Fibroblast of the aortic adventitia (primary cell): ENCODE results near the gene PSEN1. TPM values are rescaled to one million over a fixed set of nuclear protein-coding genes. Genes with fewer than 3 reads are reported as not detected.
A peak's percentile ranks its signal among the peaks of the same experiment; 100 is the strongest.

Experiments used
- DNase-seq: peaks from one replicate; pipeline ENCODE4 v3.0.0-alpha.2; 2010; ENCODE audit warnings: low read depth
- H3K4me3 ChIP-seq: 2 replicates; pipeline ENCODE4 v1.5.1; 2011; ENCODE audit warnings: low read depth, mild to moderate bottlenecking, control low read depth, low read length, moderate library complexity
- CTCF ChIP-seq: IDR thresholded peaks from 2 replicates; pipeline ENCODE4 v1.5.1; 2011; ENCODE audit warnings: mild to moderate bottlenecking, low read length, control low read depth, inconsistent platforms; ENCODE audit not compliant: insufficient read depth
- small RNA-seq: library from RNA; depleted of rRNA; stranded (forward); fragments of <200 nt; gene quantifications from one replicate; pipeline ENCODE3, GENCODE V24; 2012
- total RNA-seq: library from RNA; depleted of rRNA; stranded (reverse); fragments of >200 nt; gene quantifications from 2 replicates; pipeline ENCODE4 v1.2.3, GENCODE V29; 2012; ENCODE audit warnings: low replicate concordance

Gene PSEN1
- total RNA-seq, 1 donor = 55.0 TPM

DNA sequence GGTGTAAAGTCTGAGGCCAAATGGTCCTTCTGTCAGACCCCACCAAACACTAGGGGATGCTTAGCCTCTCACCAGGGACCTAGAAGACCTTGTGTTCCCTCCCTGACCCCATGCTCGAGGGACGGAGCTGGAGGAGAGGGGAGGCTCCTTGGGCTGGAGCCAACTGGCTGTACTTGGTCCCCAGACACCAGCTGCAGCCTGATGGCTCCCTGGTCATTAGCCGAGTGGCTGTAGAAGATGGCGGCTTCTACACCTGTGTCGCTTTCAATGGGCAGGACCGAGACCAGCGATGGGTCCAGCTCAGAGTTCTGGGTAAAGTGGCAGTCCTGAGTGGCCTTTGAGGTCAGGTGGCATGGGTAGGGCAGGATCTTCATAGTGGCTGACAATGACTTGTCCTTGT is 130.0 kb downstream of the PSEN1 start:
- H3K4me3 ChIP-seq = no peak overlapping the region
- DNase-seq = no peak
- no peak for TF ChIP-seq CTCF

- DNase-seq = no peak
- TF ChIP-seq CTCF = no peak
Observed at GRCh38 chr14:73267474-73267873, 131.2 kb downstream of the PSEN1 start.

DNA sequence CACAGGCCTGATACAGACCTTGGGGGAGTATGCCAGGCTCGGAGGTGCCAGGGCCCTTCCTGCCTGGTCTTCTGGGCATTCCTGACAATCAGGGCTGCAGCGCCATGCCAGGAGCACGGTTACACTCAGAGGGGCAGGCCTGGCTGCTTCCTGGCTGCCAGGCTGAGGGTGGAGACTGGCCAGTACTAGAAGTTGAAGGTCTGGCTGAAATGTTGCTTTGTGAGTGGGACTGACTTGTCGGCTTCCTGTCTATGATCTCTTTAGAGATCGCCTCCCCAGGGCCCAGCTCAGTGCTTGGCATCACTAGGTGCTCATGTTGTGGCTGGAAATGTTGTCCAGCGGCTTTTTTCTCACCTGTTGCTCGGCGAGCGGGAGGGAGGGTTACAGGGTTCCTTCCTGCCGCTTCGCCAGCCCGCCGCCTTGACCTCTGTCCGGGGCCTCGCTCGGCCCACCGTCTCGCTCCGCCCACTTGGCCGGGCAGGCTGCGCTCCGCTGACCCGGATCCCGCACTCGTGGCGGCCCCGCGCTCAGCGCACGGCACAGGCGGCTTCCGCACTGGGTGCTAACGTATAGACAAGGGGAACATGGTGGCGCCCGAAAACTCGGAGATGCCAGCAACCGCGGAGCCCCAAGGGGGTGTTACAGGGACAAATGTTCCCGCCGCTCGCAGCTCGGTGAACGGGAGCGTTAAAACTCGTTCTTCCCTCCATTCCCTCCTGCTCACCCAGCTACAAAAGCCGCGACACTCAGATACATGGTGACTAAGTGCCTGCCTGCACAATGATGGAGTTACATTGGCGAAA is 133.6 kb downstream of the PSEN1 start:
- TF ChIP-seq CTCF = no peak
- DNase-seq = peak; percentile 35
- peak overlapping the region; percentile 41 for H3K4me3 ChIP-seq

More at GRCh38 chr14:73267474-73267873, 131.2 kb downstream of the PSEN1 start:
- H3K4me3 ChIP-seq = no peak overlapping the region

DNA sequence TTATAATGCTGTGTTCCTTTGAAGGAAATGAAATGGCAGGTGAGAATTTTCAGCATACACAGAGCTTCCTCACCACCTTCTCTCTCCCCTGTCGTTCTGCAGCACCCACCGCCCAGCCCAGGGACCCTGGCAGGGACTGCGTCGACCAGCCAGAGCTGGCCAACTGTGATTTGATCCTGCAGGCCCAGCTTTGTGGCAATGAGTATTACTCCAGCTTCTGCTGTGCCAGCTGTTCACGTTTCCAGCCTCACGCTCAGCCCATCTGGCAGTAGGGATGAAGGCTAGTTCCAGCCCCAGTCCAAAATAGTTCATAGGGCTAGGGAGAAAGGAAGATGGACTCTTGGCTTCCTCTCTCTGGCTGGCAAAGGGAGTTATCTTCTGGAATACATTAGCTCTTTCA is 136.1 kb downstream of the PSEN1 start:
- no peak overlapping the region for H3K4me3 ChIP-seq
- no peak for TF ChIP-seq CTCF
- DNase-seq = no peak

Small RNA genes within 50 kb of the gene (small RNA-seq; reads per million reads assigned to genes)
- gene AC004858.1 (not detected), gene RNU6-419P (not detected)

Other genes starting within 250 kb of the PSEN1 start
- 1.3 and 16.3 TPM in 2 replicates for gene DPF3, start 242.4 kb upstream of the PSEN1 start, total RNA-seq
- gene DCAF4, start 210.0 kb upstream of the PSEN1 start, total RNA-seq = 20.6 and 21.1 TPM in 2 replicates
- 19.3 and 32.6 TPM in 2 replicates for gene ZFYVE1, start 109.4 kb upstream of the PSEN1 start, total RNA-seq
- 54.5 and 92.4 TPM in 2 replicates for gene RBM25, start 78.0 kb upstream of the PSEN1 start, total RNA-seq
- gene PAPLN, start 101.0 kb downstream of the PSEN1 start, total RNA-seq = 3.0 TPM in 2 replicates